ENCODE results near the gene NCKAP5L. TPM values are rescaled to one million over a fixed set of nuclear protein-coding genes. Genes with fewer than 3 reads are reported as not detected.

NCKAP5L gene
- total RNA-seq, 1 donor, result 40.5 TPM

- DNase-seq (ENCODE audit: insufficient read length, low spot score, missing footprints), result no peak
- TF ChIP-seq CTCF (IDR thresholded peaks at IDR 0.05; ENCODE audit: extremely low read depth, low read depth, low read length), result no peak
- Histone ChIP-seq H3K36me3 (ENCODE audit: insufficient read depth, low read length) (no peaks in the 10 kb centered on the region), H4K20me1 (ENCODE audit: insufficient read depth, low read length) (no peaks in the 10 kb centered on the region), H2AFZ (ENCODE audit: low read length) (no peak overlapping the region), H3K9me3 (ENCODE audit: low read depth, low read length) (no peaks in the 10 kb centered on the region), H3K27ac (ENCODE audit: low read depth, low read length) (no peak overlapping the region), H3K4me2 (ENCODE audit: insufficient read depth, low read length) (no peak overlapping the region), H3K4me3 (ENCODE audit: insufficient read depth, low read length) (no peak overlapping the region), H3K27me3 (ENCODE audit: insufficient read depth, low read length) (peaks cover 53% of the 10 kb centered on the region), H3K79me2 (ENCODE audit: insufficient read depth, low read length) (no peaks in the 10 kb centered on the region), H3K4me1 (ENCODE audit: insufficient read depth, low read length) (no peaks in the 10 kb centered on the region)
These were observed 25.5 kb upstream of the NCKAP5L start for GRCh38 chr12:49853671-49854070.

GRCh38 chr12:49847161-49847560 is 18.9 kb upstream of the NCKAP5L start:
- no peak overlapping the region for H3K4me2 ChIP-seq (ENCODE audit: insufficient read depth, low read length)
- no peaks in the 10 kb centered on the region for H3K36me3 ChIP-seq (ENCODE audit: insufficient read depth, low read length)
- no peak for DNase-seq (ENCODE audit: insufficient read length, low spot score, missing footprints)
- H3K27ac ChIP-seq (ENCODE audit: low read depth, low read length), result no peak overlapping the region
- peaks cover 10% of the 10 kb centered on the region for H3K4me1 ChIP-seq (ENCODE audit: insufficient read depth, low read length)
- H3K79me2 ChIP-seq (ENCODE audit: insufficient read depth, low read length), result no peaks in the 10 kb centered on the region
- H3K4me3 ChIP-seq (ENCODE audit: insufficient read depth, low read length), result no peak overlapping the region
- H3K9me3 ChIP-seq (ENCODE audit: low read depth, low read length), result no peaks in the 10 kb centered on the region
- TF ChIP-seq CTCF (IDR thresholded peaks at IDR 0.05; ENCODE audit: extremely low read depth, low read depth, low read length), result no peak
- no peaks in the 10 kb centered on the region for H4K20me1 ChIP-seq (ENCODE audit: insufficient read depth, low read length)
- H3K27me3 ChIP-seq (ENCODE audit: insufficient read depth, low read length), result peaks cover 44% of the 10 kb centered on the region
- no peak overlapping the region for H2AFZ ChIP-seq (ENCODE audit: low read length)

- Histone ChIP-seq H3K9me3 (ENCODE audit: low read depth, low read length) (no peaks in the 10 kb centered on the region), H3K27me3 (ENCODE audit: insufficient read depth, low read length) (peaks cover 34% of the 10 kb centered on the region), H3K79me2 (ENCODE audit: insufficient read depth, low read length) (peaks cover 8% of the 10 kb centered on the region), H4K20me1 (ENCODE audit: insufficient read depth, low read length) (peaks cover 3% of the 10 kb centered on the region), H3K36me3 (ENCODE audit: insufficient read depth, low read length) (no peaks in the 10 kb centered on the region), H2AFZ (ENCODE audit: low read length) (no peak overlapping the region), H3K4me2 (ENCODE audit: insufficient read depth, low read length) (no peak overlapping the region), H3K27ac (ENCODE audit: low read depth, low read length) (no peak overlapping the region), H3K4me3 (ENCODE audit: insufficient read depth, low read length) (no peak overlapping the region), H3K4me1 (ENCODE audit: insufficient read depth, low read length) (peaks cover 18% of the 10 kb centered on the region)
- DNase-seq (ENCODE audit: insufficient read length, low spot score, missing footprints), result no peak
- TF ChIP-seq CTCF (IDR thresholded peaks at IDR 0.05; ENCODE audit: extremely low read depth, low read depth, low read length), result no peak
These were observed 17.8 kb upstream of the NCKAP5L start for GRCh38 chr12:49846032-49846431.

GRCh38 chr12:49843876-49844437 is 15.7 kb upstream of the NCKAP5L start:
- Histone ChIP-seq H3K79me2 (ENCODE audit: insufficient read depth, low read length) (peaks cover 9% of the 10 kb centered on the region), H2AFZ (ENCODE audit: low read length) (no peak overlapping the region)

More at GRCh38 chr12:49843876-49844437, 15.7 kb upstream of the NCKAP5L start:
- H3K4me2 ChIP-seq (ENCODE audit: insufficient read depth, low read length), result peak overlapping the region; percentile 98
- no peaks in the 10 kb centered on the region for H3K36me3 ChIP-seq (ENCODE audit: insufficient read depth, low read length)
- no peak for TF ChIP-seq CTCF (IDR thresholded peaks at IDR 0.05; ENCODE audit: extremely low read depth, low read depth, low read length)
- DNase-seq (ENCODE audit: insufficient read length, low spot score, missing footprints), result no peak
- peaks cover 3% of the 10 kb centered on the region for H4K20me1 ChIP-seq (ENCODE audit: insufficient read depth, low read length)
- H3K27me3 ChIP-seq (ENCODE audit: insufficient read depth, low read length), result peaks cover 22% of the 10 kb centered on the region
- H3K4me1 ChIP-seq (ENCODE audit: insufficient read depth, low read length), result peaks cover 18% of the 10 kb centered on the region
- H3K27ac ChIP-seq (ENCODE audit: low read depth, low read length), result no peak overlapping the region
- no peak overlapping the region for H3K4me3 ChIP-seq (ENCODE audit: insufficient read depth, low read length)
- no peaks in the 10 kb centered on the region for H3K9me3 ChIP-seq (ENCODE audit: low read depth, low read length)

Measured in osteoblast (primary cell).